NT2/D1 (cell line): ENCODE measurements around the gene OR2T8.

ENCODE experiments used
- DNase-seq: peaks from one replicate; pipeline ENCODE4 v3.0.0-alpha.2; 2011; ENCODE audit warnings: low read depth, low spot score
- H3K27me3 ChIP-seq: 2 replicates; pipeline ENCODE4 v1.6.0; 2011; ENCODE audit warnings: mild to moderate bottlenecking; ENCODE audit not compliant: insufficient read length, insufficient read depth
- H3K36me3 ChIP-seq: 2 replicates; pipeline ENCODE4 v1.6.1; 2011; ENCODE audit warnings: mild to moderate bottlenecking, low read length, mixed read lengths; ENCODE audit not compliant: insufficient read depth, insufficient read length
- H3K4me1 ChIP-seq: 2 replicates; pipeline ENCODE4 v1.5.1; 2011; ENCODE audit not compliant: insufficient read depth, insufficient read length
- H3K4me3 ChIP-seq: 2 replicates; pipeline ENCODE4 v1.5.1; 2011; ENCODE audit warnings: low read depth; ENCODE audit not compliant: insufficient read length
- H3K9ac ChIP-seq: 2 replicates; pipeline ENCODE4 v1.6.0; 2011; ENCODE audit warnings: low read depth; ENCODE audit not compliant: insufficient read length
- H3K9me3 ChIP-seq: 2 replicates; pipeline ENCODE4 v1.5.1; 2011; ENCODE audit warnings: mild to moderate bottlenecking, low read length; ENCODE audit not compliant: insufficient read depth
- SUZ12 ChIP-seq: IDR thresholded peaks from 2 replicates; pipeline ENCODE4 v1.6.1; 2011; ENCODE audit not compliant: insufficient read length, insufficient read depth; ENCODE audit errors: extremely low read depth
- YY1 ChIP-seq: IDR thresholded peaks from 2 replicates; pipeline ENCODE4 v1.6.1; 2011; ENCODE audit not compliant: insufficient read length, insufficient read depth
- ZNF274 ChIP-seq: IDR thresholded peaks from 2 replicates; pipeline ENCODE4 v1.6.1; 2011; ENCODE audit warnings: mild to moderate bottlenecking, low read depth, low read length

Gene OR2T8, protein sequence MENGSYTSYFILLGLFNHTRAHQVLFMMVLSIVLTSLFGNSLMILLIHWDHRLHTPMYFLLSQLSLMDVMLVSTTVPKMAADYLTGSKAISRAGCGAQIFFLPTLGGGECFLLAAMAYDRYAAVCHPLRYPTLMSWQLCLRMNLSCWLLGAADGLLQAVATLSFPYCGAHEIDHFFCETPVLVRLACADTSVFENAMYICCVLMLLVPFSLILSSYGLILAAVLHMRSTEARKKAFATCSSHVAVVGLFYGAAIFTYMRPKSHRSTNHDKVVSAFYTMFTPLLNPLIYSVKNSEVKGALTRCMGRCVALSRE

DNA sequence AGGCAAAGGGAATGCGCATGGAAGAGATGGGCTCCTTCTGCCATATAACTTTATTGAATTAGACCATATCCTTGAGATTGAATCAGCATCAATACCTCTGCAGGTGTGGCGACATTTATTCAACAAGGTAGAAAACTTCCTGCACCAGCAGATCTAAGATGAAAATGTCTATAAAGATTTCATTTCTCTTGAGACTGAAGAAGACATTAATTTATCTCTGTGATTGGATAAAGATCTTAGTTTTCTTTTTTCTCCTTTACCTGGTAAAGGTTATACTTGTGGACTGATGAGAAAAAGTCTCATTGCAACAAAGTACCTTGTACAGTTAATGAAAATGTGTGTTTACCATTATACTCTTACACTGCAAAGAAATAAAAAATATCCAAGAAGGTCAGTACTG is at the start of gene OR2T8:
TSS of gene OR2T8 (plus strand) at position 301 of the 400 bp plus-strand sequence. CDS start 766 bp downstream, outside the sequence.
- Histone ChIP-seq H3K27me3 (no peaks in the 10 kb centered on the region), H3K36me3 (no peaks in the 10 kb centered on the region), H3K9me3 (no peaks in the 10 kb centered on the region), H3K9ac (no peak within 1 kb of the TSS), H3K4me3 (no peak within 1 kb of the TSS), H3K4me1 (no peaks in the 10 kb centered on the region)
- TF ChIP-seq SUZ12 (no peak), YY1 (no peak), ZNF274 (no peak)
- no peak for DNase-seq

- Histone ChIP-seq H3K9me3 (no peaks in the 10 kb centered on the region), H3K4me1 (no peaks in the 10 kb centered on the region), H3K27me3 (no peaks in the 10 kb centered on the region), H3K36me3 (no peaks in the 10 kb centered on the region), H3K9ac (no peak overlapping the region), H3K4me3 (no peak overlapping the region)
- DNase-seq = no peak
- TF ChIP-seq YY1 (no peak), ZNF274 (no peak), SUZ12 (no peak)
These were observed 36.7 kb upstream of the OR2T8 start for GRCh38 chr1:247883346-247883745.

GRCh38 chr1:247884797-247885413 is 35.1 kb upstream of the OR2T8 start:
- Histone ChIP-seq H3K4me1 (no peaks in the 10 kb centered on the region), H3K27me3 (no peaks in the 10 kb centered on the region), H3K4me3 (no peak overlapping the region), H3K36me3 (no peaks in the 10 kb centered on the region), H3K9ac (no peak overlapping the region), H3K9me3 (no peaks in the 10 kb centered on the region)
- TF ChIP-seq SUZ12 (no peak), ZNF274 (no peak), YY1 (no peak)
- no peak for DNase-seq

DNA sequence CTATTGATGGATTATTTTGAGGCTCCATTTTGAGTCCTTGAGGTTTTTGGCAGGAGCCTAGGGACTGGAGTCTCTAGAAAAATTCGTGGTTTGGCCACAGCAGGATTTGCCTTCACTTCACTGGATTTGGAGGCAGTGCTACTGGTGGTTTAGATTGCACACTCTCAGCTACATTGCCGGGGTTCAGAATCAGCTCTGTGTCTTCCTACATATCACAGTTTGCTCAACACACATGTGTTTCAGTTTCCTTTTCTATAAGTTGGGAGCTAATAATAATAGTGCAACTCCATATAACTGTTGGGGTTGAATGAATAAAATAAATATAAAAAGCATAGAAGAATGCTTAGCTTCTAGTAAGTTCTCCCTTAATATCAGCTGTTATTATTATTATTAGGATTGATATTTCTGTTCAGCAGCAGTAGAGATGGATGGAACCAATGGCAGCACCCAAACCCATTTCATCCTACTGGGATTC is 24.9 kb upstream of the OR2T8 start, which contains the start of gene OR2W3:
TSS of gene OR2W3 (plus strand) at position 425 of the 475 bp plus-strand sequence. CDS start at position 425, 0 bp downstream.
- H3K27me3 ChIP-seq = no peaks in the 10 kb centered on the region
- TF ChIP-seq SUZ12 = no peak
- no peak for TF ChIP-seq ZNF274
- no peak for TF ChIP-seq YY1
- H3K4me1 ChIP-seq = no peaks in the 10 kb centered on the region
- H3K9me3 ChIP-seq = no peaks in the 10 kb centered on the region
- H3K4me3 ChIP-seq = no peak within 1 kb of the TSS
- no peaks in the 10 kb centered on the region for H3K36me3 ChIP-seq
- no peak within 1 kb of the TSS for H3K9ac ChIP-seq
- DNase-seq = no peak

GRCh38 chr1:247895976-247896375 is 24.1 kb upstream of the OR2T8 start:
- no peaks in the 10 kb centered on the region for H3K36me3 ChIP-seq
- H3K4me3 ChIP-seq = no peak overlapping the region
- no peak overlapping the region for H3K9ac ChIP-seq
- no peaks in the 10 kb centered on the region for H3K9me3 ChIP-seq
- TF ChIP-seq ZNF274 (no peak), SUZ12 (no peak), YY1 (no peak)
- no peak for DNase-seq
- no peaks in the 10 kb centered on the region for H3K27me3 ChIP-seq
- H3K4me1 ChIP-seq = no peaks in the 10 kb centered on the region

GRCh38 chr1:247904122-247904521 is 15.9 kb upstream of the OR2T8 start:
- no peak overlapping the region for H3K4me3 ChIP-seq
- H3K9me3 ChIP-seq = peaks cover 11% of the 10 kb centered on the region; the same call in 1 of the 2 replicates
- H3K27me3 ChIP-seq = no peaks in the 10 kb centered on the region
- H3K36me3 ChIP-seq = no peaks in the 10 kb centered on the region
- DNase-seq = no peak
- TF ChIP-seq SUZ12 = no peak
- TF ChIP-seq ZNF274 = no peak
- no peak for TF ChIP-seq YY1
- no peaks in the 10 kb centered on the region for H3K4me1 ChIP-seq
- no peak overlapping the region for H3K9ac ChIP-seq

- H3K4me1 ChIP-seq = no peaks in the 10 kb centered on the region
- H3K9ac ChIP-seq = no peak overlapping the region
- no peak overlapping the region for H3K4me3 ChIP-seq
- no peaks in the 10 kb centered on the region for H3K36me3 ChIP-seq
- DNase-seq = no peak
- no peaks in the 10 kb centered on the region for H3K27me3 ChIP-seq
- TF ChIP-seq SUZ12 (no peak), ZNF274 (no peak), YY1 (no peak)
- peaks cover 11% of the 10 kb centered on the region; the same call in 1 of the 2 replicates for H3K9me3 ChIP-seq
These were observed 14.9 kb upstream of the OR2T8 start for GRCh38 chr1:247905181-247905580.
